HG02852 (cell line): Measurements from ENCODE around the gene TFCP2L1.

Experiments
- ATAC-seq: cut with Tn5 transposase; IDR thresholded peaks from one replicate; pipeline ENCODE4 v1.9.1; 2021; ENCODE audit warnings: mild to moderate bottlenecking, moderate library complexity; ENCODE audit not compliant: unreplicated experiment

The TFCP2L1 gene

DNA sequence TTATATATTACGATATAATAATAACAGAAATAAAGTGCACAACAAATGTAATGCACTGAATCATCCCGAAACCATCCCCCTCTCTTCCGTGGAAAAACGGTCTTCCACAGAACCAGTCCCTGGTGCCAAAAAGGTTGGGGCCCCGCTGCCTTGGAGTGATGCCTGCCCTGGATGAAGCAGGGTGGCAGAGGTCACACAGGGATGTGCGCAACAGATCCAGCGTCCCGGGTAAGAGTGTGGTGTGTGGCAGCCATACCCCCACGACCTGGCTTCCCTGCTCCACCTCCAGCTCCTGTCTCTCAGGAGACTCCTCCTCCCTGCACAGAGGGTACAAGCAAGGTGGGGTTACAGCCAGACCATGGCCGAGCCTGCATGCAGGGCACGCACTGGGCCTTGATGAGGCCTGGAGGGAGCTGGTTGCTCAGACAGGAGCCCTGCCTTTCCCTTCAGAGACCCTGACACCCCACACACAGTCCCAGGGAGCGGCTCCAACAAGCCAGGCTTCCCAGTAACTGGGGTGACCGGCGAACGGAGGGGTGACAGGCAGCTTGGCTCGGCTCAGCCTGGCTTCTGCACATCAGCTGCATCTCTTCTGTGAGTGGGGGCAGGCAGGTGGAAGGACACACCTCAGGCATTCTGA is 41.1 kb downstream of the TFCP2L1 start:
- ATAC-seq = no peak

DNA sequence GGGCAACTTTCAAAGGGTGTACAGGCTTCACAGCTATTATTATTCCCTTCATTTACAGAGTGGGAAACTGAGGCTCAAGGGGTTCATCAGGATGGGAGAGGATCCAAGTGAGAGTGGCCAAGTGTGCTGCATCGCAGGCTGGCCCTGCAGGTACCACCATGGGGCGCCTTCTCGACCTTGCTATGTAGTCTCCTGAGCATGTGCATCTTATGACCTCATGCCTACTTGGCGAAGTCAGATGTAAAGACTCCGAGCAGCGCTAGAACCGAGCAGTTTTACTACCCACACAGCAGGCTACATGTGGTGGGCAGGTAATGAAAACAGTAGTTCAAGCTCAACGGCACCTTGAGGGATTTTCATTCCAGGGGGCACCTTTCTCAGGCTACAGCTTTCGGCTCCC is 42.0 kb downstream of the TFCP2L1 start:
- no peak for ATAC-seq

DNA sequence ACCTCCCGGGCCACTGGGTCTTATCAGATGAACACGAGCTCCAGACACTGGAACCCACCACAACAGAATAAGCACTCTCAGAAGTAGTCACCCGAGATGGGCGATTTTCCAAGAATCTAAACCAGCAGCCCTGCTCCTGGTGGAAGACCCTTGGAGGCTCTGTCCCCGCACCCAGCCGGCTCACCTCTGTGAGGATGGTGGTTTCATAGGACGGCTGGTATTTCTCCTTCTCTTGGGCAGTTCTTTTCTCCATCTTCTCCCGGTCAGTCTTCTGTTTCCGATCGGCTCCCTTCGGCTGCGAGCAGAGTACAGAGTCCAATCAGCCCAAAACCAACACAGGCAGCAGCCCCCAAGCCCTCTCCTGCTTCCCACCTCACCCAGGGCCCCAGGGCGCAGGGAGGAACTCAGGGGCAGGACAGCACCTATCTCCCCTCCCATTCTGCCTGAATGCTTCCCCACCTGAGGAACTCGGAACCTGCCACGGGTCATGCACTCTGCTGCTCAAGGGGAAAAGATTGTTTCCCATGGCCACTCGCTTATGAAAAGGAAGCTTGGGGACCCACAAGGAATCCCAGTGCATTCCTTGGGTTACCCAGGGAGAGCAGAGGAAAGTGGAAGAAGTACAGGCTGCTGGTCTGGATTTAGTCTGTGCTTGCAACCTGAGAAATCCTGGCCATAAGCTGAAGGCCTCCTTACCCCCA is 42.7 kb downstream of the TFCP2L1 start:
- no peak for ATAC-seq

DNA sequence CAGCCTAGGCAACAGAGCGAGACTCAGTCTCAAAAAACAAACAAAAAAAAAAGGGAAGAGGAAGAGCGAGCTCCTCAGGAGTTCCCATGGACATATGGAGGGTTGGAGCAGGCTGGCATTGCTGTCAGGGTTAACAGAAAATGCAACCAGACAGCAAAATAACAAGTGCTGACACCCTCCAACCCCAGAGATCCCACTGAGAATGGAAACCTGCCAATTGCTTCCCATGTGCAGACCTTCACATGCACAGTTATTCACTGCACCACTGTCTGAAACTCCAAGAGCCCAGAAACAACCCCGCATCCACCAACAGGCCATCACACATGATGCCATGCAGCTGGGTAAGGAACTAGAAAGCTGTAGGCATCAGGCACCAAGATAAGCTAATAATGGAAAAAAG is 43.5 kb downstream of the TFCP2L1 start:
- no peak for ATAC-seq

DNA sequence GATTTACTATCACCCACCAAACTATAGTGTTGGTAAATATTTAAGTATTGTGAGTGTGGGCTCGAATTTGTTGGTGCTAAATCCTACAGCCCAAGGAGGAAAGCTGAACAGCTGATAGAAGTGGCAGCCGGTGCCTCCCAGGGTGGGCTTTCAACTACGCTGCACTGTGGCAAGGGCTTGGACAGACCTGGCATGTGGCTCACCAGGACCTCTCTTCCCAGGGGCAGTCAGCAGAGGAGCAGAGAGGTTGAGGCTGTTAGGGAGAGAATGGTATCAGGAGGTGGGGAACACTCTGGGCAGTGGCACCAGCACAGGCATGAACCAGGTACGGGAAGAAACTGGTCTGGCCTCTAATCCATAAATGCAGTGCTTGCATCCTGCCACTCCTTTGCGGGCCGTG is 44.6 kb downstream of the TFCP2L1 start:
- no peak for ATAC-seq

DNA sequence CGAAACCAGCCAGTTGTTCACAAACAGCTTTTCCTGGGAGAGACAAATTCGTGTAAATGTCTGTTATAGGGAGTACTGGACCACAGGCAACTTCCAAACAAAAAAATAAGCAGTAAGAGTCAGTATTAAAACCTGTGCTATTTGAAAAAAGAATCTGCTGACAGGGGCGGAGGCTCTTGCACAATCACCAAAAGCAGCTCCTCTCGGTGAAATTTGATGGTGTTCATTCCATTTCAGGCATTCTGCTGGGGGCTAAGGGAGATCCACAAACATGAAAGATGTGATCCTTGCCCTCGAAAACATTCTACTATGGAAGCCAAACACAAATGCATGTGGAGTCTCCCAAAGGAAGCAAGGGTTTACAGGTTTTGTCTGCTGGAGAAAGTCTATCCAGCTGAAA is 45.0 kb downstream of the TFCP2L1 start:
- no peak for ATAC-seq

DNA sequence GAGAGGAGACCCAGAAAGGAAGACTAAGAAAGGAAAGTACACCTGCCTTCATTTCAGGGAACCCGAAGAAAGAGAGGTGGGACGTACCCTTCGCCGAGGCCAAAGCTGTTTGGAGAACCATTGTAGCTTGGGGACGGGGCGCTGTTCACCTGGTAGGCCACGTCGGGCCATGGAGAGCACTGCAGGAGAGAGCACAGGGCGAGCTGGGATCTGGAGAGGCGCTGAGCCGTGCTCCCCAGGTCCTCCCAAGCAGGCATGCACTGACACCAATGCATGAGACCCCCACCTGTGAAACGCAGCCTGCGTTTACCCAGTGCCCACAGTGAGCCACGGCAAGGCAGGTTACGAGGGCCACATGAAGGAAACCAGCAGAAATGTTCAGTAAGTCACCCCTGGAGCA is 45.5 kb downstream of the TFCP2L1 start:
- ATAC-seq = no peak

DNA sequence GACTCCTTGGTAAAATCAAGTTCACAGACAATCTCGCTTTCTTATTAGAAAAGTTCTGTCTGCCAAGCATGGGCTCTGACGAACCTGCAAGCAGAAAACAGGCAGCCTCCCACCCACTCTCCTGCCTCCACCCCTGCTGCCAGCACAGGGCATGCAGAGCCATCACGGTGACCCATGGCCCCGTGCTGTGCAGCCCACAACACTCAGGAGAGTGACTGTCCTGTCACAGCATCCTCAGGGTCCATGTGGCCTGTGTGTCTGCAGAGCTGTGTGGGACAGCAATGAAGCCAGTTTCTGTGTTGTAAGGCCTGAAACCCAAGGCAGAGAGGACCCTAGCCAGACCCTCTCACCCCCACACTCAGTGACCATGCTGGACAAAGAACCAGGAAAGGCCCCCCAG is 46.2 kb downstream of the TFCP2L1 start:
- ATAC-seq = no peak

DNA sequence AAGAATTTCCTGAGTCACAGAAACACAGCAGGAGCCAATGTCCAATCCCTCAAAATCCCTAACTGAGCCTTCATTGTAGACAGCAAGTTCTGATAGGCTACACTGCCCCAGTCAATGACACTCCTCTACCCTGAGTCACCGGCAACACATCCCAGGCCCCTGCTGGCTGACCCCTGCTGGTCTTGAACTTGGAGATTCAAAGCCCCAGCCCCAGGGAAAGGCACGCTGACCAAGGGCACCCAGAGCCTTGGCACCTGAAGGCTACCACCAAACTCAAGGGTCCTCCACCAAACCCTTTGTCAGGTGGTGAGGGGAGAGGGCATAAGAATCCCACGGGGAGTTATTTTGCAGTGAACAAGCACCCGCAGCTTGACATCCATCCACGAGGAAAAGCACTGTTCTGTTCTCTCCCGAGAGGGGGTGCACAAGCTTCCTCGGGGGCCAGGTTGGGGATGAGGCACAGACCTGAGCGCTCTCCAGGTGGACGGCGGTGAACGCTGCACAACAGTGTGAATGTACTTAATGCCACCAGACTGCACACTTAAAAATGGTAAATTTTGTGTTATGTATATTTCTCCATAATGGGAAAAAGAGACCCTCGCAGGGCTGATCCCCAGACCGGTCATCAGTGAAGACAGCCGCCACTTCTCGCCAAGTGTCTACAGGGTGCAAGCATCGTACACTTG is 46.9 kb downstream of the TFCP2L1 start:
- ATAC-seq = no peak

DNA sequence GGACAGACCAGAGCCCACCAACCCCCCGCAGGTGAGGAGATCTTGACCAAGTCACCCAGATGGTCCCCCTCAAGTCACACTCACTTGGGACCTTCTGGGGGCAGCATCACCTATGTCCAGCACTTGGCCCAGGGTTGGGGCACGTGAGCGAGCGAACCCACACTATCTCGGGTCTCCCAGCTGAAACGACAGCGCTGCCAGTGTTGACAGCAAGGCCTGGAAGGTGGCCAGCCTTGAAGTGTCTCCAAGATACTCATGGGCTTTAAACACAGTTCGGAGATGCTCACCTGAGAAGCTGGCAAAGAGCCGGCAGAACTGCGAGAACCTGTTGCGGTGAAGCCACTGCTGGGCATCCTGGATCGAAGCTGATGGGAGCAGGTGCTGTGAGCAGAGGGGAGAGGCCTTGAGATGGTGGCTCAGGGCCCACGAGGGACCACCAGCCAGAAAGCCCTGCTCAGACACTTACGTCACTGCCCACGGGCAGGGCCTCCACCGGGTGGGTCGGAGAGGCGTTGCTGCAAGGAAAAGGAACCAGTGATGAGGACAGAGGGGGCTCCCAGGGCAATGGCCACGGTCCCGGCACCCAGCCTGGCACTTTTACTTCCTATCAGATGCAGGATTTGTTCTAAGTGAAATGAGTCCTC is 47.5 kb downstream of the TFCP2L1 start:
- no peak for ATAC-seq

DNA sequence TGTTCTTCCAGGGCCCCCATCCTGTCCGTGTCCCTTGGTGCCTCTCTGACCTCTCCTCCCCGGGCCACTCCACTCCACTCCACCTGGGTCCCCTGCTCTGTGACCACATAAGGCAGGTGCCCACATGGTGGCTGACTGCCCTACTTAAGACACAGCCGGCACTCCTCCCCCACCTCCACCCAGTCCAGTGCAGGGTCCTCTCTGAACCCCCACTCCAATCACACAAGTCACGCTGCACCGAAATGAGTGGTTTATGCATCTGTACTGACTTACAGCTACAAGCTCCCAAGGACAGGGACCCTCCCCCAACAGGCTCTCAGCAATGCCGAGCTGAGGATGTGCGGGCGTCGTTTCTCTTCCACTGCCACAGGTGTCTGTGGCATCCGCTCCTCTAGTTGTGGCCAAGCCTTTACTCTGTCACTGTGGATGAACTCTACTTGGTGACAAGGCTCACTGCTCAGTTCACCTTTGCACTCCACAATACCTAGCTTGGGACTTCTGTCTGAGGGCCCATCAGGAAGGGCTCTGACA is 48.3 kb downstream of the TFCP2L1 start:
- no peak for ATAC-seq

DNA sequence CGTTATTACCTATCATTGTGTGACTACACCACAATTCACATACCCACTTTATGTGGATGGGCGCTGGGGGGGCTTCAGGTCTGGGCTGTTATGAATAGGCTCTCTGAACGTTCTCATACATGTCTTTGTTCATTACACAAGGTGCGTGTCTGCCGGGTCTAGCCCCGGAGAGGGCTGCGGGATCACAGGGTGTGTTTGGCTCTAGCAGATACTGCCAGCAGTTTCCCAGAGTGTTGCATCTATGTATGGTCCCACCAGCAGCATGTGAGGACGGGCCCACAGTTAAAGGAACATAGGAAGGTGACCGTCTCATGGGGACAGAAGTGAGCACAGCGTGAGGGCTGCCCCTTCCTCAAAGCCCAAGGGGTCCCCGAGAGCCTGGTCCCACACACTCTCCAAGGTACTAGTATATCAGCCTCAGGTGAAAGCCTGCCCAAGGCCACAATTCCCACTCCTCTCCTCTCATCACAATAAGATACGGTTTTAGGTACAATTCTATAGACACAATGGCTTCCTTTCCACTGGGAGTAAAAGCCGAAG is 48.8 kb downstream of the TFCP2L1 start:
- no peak for ATAC-seq

DNA sequence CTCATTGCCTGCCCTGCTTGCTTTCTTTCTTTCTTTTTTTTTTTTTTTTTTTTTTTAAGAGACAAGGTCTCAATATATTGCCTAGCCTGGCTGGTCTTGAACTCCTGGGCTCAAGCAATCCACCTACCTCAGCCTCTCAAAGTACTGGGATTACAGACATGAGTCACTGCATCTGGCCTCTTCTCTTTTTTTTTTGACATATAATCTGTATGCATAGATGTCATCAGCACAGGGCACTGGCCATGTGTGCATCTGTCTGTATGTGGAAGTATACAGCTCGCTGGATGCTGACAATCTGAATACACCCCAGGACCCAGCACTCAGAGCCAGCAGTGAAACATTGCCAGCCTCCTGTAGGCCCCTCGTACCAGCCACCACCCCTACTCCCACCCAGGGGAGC is 49.5 kb downstream of the TFCP2L1 start:
- no peak for ATAC-seq

DNA sequence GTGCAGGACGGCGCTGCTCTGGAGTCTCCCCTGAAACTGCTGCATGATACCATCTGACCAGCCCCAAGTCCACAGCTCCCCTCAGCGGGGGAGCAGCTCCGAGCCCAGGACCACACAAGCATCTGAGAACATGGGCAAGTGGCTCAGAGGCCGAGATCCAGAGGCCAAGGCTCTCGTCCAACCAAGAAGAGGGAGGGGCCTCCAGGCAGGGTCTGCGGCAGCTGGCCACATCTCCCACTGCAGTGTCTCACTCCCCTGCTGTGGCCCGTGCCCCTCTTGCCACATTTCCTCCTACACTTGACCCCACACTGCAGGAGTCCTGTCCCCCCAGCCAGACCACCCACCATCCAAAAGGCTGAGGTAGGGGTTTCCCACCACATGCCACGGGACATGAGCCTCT is 50.2 kb downstream of the TFCP2L1 start:
- no peak for ATAC-seq

DNA sequence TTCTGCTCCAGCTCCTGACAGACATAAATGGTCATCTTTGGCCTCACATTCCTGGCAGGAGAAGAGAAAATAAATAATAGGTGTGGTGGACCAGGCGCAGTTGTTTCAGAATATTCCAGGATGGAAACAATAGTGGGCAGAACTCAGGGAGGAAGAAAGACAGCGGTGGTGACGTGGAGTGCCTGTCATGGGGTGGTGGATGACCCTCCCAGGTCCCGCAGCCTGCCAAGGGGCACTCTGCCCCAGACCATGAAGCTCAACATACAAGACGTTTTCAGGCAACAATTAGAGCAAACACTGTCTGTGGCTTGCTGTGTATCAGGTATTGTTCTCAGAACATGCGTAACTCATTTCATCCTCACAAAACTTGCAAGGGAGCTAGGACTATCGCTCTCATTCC is 50.9 kb downstream of the TFCP2L1 start:
- ATAC-seq = no peak

DNA sequence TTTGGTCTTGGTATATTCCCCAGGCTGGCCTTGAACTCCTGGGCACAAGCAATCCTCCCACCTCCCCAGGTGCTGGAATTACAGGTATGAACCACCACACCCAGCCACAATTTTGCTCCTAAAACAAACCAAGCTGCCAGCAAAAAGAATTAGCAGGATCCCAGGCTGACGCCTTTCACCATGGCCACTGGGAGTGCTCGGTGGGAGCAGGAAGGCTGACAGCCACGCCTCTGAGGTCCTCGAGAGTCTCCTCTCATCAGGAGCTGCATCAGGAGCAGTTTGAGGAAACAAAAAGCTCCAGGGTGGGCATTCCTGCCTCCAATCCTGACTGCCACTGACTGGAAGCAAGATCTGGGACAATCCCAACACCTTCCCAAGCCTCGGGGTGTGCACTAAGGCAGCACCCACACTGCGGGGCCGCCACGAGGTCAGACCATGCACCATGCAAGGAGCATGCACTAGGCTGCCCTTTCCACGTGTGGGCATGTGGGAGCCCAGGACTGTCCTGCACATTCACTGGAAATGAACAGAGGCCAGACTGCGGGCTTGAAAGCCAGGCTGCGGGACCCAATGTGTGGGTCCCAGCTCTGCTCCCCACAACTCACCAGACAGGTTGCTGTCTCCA is 51.4 kb downstream of the TFCP2L1 start:
- no peak for ATAC-seq

DNA sequence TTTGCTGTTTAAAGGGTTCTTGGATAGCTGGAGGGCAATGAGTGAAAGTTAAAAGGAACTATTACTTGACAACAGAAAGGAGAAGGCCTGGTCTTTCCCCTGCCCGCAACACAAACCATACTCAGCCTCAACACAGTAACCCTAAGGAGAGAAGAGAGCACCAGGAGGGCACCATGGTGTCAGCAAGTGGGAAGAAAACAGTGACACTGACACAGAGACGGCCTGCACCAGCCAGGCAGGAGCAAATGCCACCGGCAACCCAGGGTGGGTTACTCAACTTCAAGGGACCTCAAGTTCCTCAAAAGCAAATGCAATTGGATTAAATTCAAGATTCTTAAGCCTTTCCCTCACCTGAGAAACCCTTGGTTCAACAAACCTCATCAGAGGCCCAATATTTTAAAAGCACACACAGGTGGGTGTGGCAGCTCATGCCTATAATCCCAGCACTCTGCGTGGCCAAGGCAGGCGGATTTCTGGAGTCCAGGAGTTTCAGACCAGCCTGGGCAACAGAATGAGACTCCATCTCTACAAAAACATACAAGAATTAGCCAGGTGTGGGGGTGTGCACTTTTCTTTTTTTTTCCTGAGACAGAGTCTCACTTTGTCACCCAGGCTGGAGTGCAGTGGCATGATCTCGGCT is 52.3 kb downstream of the TFCP2L1 start:
- no peak for ATAC-seq

DNA sequence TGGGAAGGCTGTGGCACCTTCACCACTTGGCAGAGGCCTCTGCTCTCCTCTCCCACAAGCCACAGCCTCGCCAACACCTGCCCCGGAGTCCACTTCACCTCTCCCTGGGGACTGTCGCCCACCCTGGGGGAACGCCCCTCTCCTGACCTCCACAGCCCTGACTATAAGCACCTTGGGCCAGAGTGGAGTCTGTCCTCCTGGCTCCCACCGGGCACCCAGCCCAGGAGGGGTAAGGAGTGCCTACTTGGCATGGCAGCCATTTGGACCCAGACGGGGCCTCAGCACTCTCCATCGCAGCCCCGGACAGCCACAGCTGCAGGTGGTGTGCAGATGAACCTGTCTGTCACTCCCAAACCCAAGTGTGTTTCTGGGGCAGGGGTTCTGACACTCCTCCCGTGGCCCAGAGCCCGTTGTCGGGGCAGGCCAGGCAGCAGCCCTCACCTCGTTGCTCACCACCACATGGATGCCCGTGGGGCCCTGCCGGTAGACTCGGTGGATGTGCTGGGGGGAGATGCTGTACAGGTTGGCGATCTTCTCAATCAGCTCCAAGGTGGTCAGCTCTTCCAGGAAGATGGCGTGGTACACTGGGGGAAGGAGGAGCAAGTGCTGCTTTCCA is 53.5 kb downstream of the TFCP2L1 start:
- no peak for ATAC-seq

DNA sequence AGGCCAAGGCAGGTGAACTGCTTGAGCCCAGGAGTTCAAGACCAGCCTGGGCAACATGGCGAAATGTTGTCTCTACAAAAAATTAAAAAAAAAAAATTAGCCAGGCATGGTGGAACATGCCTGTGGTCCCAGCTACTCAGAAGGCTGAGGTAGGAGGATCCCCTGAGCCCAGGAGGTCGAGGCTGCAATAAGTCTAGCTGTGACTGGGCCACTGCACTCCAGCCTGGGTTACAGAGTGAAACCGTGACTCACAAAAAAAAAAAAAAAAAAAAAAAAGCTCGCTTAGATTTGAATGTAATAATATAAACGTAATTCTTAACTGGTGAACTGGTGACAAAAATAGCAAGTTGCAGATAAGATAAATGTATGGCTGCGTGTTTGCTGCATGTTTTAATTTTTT is 56.5 kb downstream of the TFCP2L1 start:
- ATAC-seq = no peak
